NCI-H2196 treated with DMSO at 0.1 percent for 48 hours (cell line): ENCODE data around the gene SMAD1.

Experiments used
- DNase-seq: peaks from one replicate; lab custom pipeline; 2025; ENCODE audit not compliant: unreplicated experiment; lab: John Stamatoyannopoulos, UW

Gene SMAD1

GRCh38 chr4:145481164-145481941 lies at the start of gene SMAD1:
Gene SMAD1 (plus strand): TSS chr4:145481853. CDS start chr4:145514614, 32,761 bp downstream.
- DNase-seq, result peak; percentile 28

GRCh38 chr4:145433684-145434083 lies 48.0 kb upstream of the SMAD1 start:
- DNase-seq, result no peak

- DNase-seq, result no peak
Observed at GRCh38 chr4:145435646-145436045, 46.0 kb upstream of the SMAD1 start.

GRCh38 chr4:145436114-145436513 lies 45.5 kb upstream of the SMAD1 start:
- no peak for DNase-seq

GRCh38 chr4:145436796-145437195 lies 44.9 kb upstream of the SMAD1 start:
- DNase-seq, result no peak

- no peak for DNase-seq
Observed at GRCh38 chr4:145437466-145437865, 44.2 kb upstream of the SMAD1 start.

- DNase-seq, result no peak
Observed at GRCh38 chr4:145438298-145438697, 43.4 kb upstream of the SMAD1 start.

- DNase-seq, result no peak
Observed at GRCh38 chr4:145440292-145441007, 41.2 kb upstream of the SMAD1 start.

- DNase-seq, result no peak
Observed at GRCh38 chr4:145446184-145446583, 35.5 kb upstream of the SMAD1 start.

- DNase-seq, result no peak
Observed at GRCh38 chr4:145451895-145452294, 29.8 kb upstream of the SMAD1 start.

GRCh38 chr4:145452447-145453162 lies 29.0 kb upstream of the SMAD1 start:
- DNase-seq, result no peak

- DNase-seq, result no peak
Observed at GRCh38 chr4:145453163-145453520, 28.5 kb upstream of the SMAD1 start.

- DNase-seq, result no peak
Observed at GRCh38 chr4:145473203-145473602, 8.4 kb upstream of the SMAD1 start.

GRCh38 chr4:145480257-145480656 lies 1.4 kb upstream of the SMAD1 start:
- DNase-seq, result no peak

- DNase-seq, result no peak
Observed at GRCh38 chr4:145481942-145482208, 222 bp downstream of the SMAD1 start.

- no peak for DNase-seq
Observed at GRCh38 chr4:145482209-145483037, 770 bp downstream of the SMAD1 start.

- no peak for DNase-seq
Observed at GRCh38 chr4:145483514-145483913, 1.9 kb downstream of the SMAD1 start.

- DNase-seq, result no peak
Observed at GRCh38 chr4:145484225-145484846, 2.7 kb downstream of the SMAD1 start.

- DNase-seq, result no peak
Observed at GRCh38 chr4:145485120-145485519, 3.5 kb downstream of the SMAD1 start.

GRCh38 chr4:145486603-145487002 lies 5.0 kb downstream of the SMAD1 start:
- DNase-seq, result no peak

- DNase-seq, result no peak
Observed at GRCh38 chr4:145487631-145488030, 6.0 kb downstream of the SMAD1 start.
